CD14-positive monocyte (primary cell): Measurements from ENCODE around the gene CDCA7L. TPM values are rescaled to one million over a fixed set of nuclear protein-coding genes. Genes with fewer than 3 reads are reported as not detected.

Experiments used
- DNase-seq, 3 donors: peaks; one replicate each; pipeline ENCODE4 v3.0.0-alpha.2; 2011 to 2022
- H2AFZ ChIP-seq: 2 replicates; pipeline ENCODE4 v1.6.0; 2012; ENCODE audit warnings: mild to moderate bottlenecking, low read depth, low read length, inconsistent platforms; ENCODE audit not compliant: insufficient read depth, poor library complexity, severe bottlenecking
- H3K27ac ChIP-seq, 2 donors: 1 replicate in 1 of 2; 2 replicates in 1 of 2; pipeline ENCODE4 v1.5.1; 2012 to 2013; ENCODE audit warnings: low read length in 2 of 2, control low read depth in 1 of 2, inconsistent platforms in 1 of 2, low read depth in 1 of 2, mild to moderate bottlenecking in 1 of 2
- H3K27me3 ChIP-seq, 2 donors: one replicate each; pipeline versions ENCODE4 v1.6.0 to v1.6.1; 2011 to 2013; ENCODE audit warnings: low read length in 2 of 2; ENCODE audit not compliant: control insufficient read depth in 2 of 2, insufficient read depth in 2 of 2
- H3K36me3 ChIP-seq, 2 donors: replicated peaks in 1 of 2; 1 replicate in 1 of 2; 2 replicates in 1 of 2; pipeline versions ENCODE4 v1.5.1 to v1.6.1; 2012 to 2013; ENCODE audit warnings: low read length in 2 of 2, control low read depth in 1 of 2, inconsistent platforms in 1 of 2, mild to moderate bottlenecking in 1 of 2; ENCODE audit not compliant: insufficient read depth in 2 of 2, control insufficient read depth in 1 of 2
- H3K4me1 ChIP-seq, 2 donors: 1 replicate in 1 of 2; 2 replicates in 1 of 2; pipeline versions ENCODE4 v1.5.1 to v1.6.1; 2012 to 2013; ENCODE audit warnings: low read length in 2 of 2, control low read depth in 1 of 2, inconsistent platforms in 1 of 2, mild to moderate bottlenecking in 1 of 2, moderate library complexity in 1 of 2; ENCODE audit not compliant: insufficient read depth in 2 of 2, control insufficient read depth in 1 of 2
- H3K4me2 ChIP-seq: replicated peaks from 2 replicates; pipeline ENCODE3; 2012; ENCODE audit warnings: low read length, moderate library complexity, mild to moderate bottlenecking; ENCODE audit not compliant: poor library complexity, severe bottlenecking; ENCODE audit errors: extremely low read depth
- H3K4me3 ChIP-seq, 3 experiments: fragments of 200-600 bp in 1 of 3; sonication (generic) in 1 of 3; replicated peaks in 1 of 3; 1 replicate in 2 of 3; 2 replicates in 1 of 3; pipeline ENCODE4 v1.5.1; 2011 to 2013; ENCODE audit warnings: low read length in 3 of 3, mild to moderate bottlenecking in 3 of 3, control low read depth in 2 of 3, low read depth in 2 of 3, inconsistent platforms in 1 of 3, moderate library complexity in 1 of 3
- H3K79me2 ChIP-seq: 2 replicates; pipeline ENCODE4 v1.6.0; 2012; ENCODE audit warnings: mild to moderate bottlenecking, control low read depth, inconsistent platforms, low read length, moderate library complexity; ENCODE audit not compliant: insufficient read depth
- H3K9ac ChIP-seq: 2 replicates; pipeline ENCODE4 v1.6.0; 2017; ENCODE audit warnings: low read length, mild to moderate bottlenecking; ENCODE audit not compliant: insufficient read depth, poor library complexity, severe bottlenecking
- H3K9me3 ChIP-seq, 2 donors: replicated peaks in 1 of 2; 1 replicate in 1 of 2; 2 replicates in 1 of 2; pipeline versions ENCODE4 v1.5.1 to v1.6.1; 2012 to 2013; ENCODE audit warnings: low read length in 2 of 2, control low read depth in 1 of 2; ENCODE audit not compliant: control insufficient read depth in 1 of 2, insufficient read depth in 1 of 2
- H4K20me1 ChIP-seq: 2 replicates; pipeline ENCODE4 v1.6.0; 2012; ENCODE audit warnings: mild to moderate bottlenecking, low read length, control low read depth, moderate library complexity; ENCODE audit not compliant: insufficient read depth
- H3K27ac Mint-ChIP-seq, 7 donors: one replicate each; pipeline ENCODE4 v1.8.0; 2020; ENCODE audit warnings: mild to moderate bottlenecking in 7 of 7, mixed read lengths in 7 of 7, moderate library complexity in 6 of 7, inconsistent platforms in 2 of 7
- H3K27me3 Mint-ChIP-seq, 3 donors: one replicate each; pipeline ENCODE4 v1.8.0; 2021 to 2022; ENCODE audit warnings: low read depth in 3 of 3, mild to moderate bottlenecking in 3 of 3, mixed read lengths in 3 of 3, moderate library complexity in 3 of 3, inconsistent platforms in 1 of 3
- H3K36me3 Mint-ChIP-seq, 2 donors: one replicate each; pipeline ENCODE4 v1.8.0; 2020; ENCODE audit warnings: mixed read lengths in 2 of 2, inconsistent platforms in 1 of 2, mild to moderate bottlenecking in 1 of 2
- H3K4me1 Mint-ChIP-seq: one replicate; pipeline ENCODE4 v1.8.0; 2020; ENCODE audit warnings: mild to moderate bottlenecking, mixed read lengths
- H3K4me3 Mint-ChIP-seq, 2 donors: one replicate each; pipeline ENCODE4 v1.8.0; 2020; ENCODE audit warnings: mild to moderate bottlenecking in 2 of 2, mixed read lengths in 2 of 2, moderate library complexity in 1 of 2
- H3K9me3 Mint-ChIP-seq, 7 donors: one replicate each; pipeline ENCODE4 v1.8.0; 2020 to 2022; ENCODE audit warnings: mixed read lengths in 7 of 7, mild to moderate bottlenecking in 6 of 7, moderate library complexity in 6 of 7, inconsistent platforms in 2 of 7
- CTCF ChIP-seq: fragments of 200-600 bp; IDR thresholded peaks from one replicate; pipeline ENCODE4 v1.8.0; 2022; ENCODE audit warnings: antibody characterized with exemption, mild to moderate bottlenecking
- WGBS: methylation state at CpG from one replicate; pipeline ENCODE4 v1.1.5; 2013; ENCODE audit warnings: missing lambda C conversion rate; ENCODE audit not compliant: insufficient coverage; 5-methylcytosine and 5-hydroxymethylcytosine counted together
- intact Hi-C, 2 donors: fragments of 100-400 bp; cut with micrococcal nuclease; formaldehyde crosslinking; loops; one replicate each; pipeline versions ENCODE4 v1.15.0 to v1.15.1; 2023
- polyA plus RNA-seq, 3 donors: library from polyadenylated mRNA; depleted of rRNA in 1 of 3; unstranded in 2 of 3; stranded (reverse) in 1 of 3; fragments of 300-500 nt in 2 of 3; fragments of >200 nt in 1 of 3; fragmentation: Illumina TruSeq in 2 of 3; gene quantifications; 1 replicate in 2 of 3; 2 replicates in 1 of 3; pipeline ENCODE4 v1.2.3, GENCODE V29; 2012 to 2021

The CDCA7L gene
- polyA plus RNA-seq, 3 donors, result 2.5 to 4.3 (median 3.1) TPM

DNA sequence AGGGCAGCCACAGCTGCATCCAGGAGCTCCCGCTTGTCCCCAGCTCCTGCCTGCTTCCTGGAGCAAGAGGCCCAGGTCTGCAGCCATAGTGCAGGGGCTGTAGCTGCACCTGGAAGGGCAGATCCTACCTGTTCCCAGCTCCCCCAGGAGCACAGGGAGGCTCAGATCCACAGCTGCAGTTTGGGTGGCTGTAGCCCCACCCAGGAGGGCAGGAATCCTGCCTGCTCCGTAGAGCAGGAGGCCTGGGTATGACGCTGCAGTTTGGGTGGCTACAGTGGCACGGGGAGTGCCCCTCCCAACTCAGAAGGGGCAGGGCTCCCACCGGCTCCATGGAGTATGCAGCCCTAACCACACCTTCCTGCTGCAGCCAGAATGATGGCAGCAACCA, 26.7 kb upstream of the CDCA7L start:
- Histone ChIP-seq H3K27me3 (no peaks in the 10 kb centered on the region), H3K9ac (no peak overlapping the region), H4K20me1 (no peaks in the 10 kb centered on the region), H3K36me3 (no peaks in the 10 kb centered on the region), H2AFZ (peak overlapping the region; percentile 55), H3K4me1 (peaks cover 4 to 13% of the 10 kb centered on the region in 2 donors), H3K27ac (no peak overlapping the region), H3K4me3 (no peak overlapping the region), H3K4me2 (no peak overlapping the region), H3K9me3 (no peaks in the 10 kb centered on the region), H3K79me2 (no peaks in the 10 kb centered on the region)
- no peaks in the 10 kb centered on the region for H3K36me3 Mint-ChIP-seq
- no peak for TF ChIP-seq CTCF
- H3K4me1 Mint-ChIP-seq, result peaks cover 10% of the 10 kb centered on the region
- peaks cover 2 to 6% (median 4%) of the 10 kb centered on the region in 3 donors for H3K27me3 Mint-ChIP-seq
- H3K4me3 Mint-ChIP-seq, result no peak overlapping the region
- intact Hi-C loops, result no loop called here
- 21% methylated on average over 4 of the region's 5 CpGs for WGBS
- peaks cover 0 to 7% (median 0%) of the 10 kb centered on the region in 7 donors for H3K9me3 Mint-ChIP-seq
- no peak overlapping the region for H3K27ac Mint-ChIP-seq
- no peak for DNase-seq

DNA sequence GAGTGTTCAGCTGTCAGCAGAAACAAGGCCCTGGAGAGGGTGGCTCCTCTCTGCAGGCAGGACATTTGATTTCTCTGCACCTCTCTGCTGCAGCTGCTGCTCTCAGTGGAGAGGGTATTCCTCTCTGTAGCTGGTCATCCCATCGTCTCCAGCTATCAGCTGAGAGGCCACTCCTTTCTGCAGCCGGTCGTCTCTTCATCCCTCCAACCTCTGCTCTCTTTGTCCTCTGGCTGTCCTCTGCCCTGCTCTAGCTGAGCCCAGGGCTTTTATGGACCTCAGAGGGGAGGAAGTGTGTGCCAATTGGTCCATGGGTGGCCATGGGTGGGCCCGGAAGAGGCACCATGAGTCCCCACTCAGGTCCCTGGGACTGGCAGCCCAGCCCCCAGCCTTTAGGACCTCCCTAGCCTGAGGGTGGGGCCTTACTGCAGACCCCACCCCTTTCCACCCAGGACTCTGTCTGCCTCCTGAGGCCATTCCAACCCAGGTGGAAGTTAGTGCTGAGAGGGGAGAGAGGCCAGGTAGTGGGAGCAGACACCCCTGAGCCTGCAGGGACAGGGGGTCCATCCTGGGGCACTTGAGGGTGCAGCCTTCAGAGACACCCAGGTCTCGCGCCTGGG, 26.2 kb upstream of the CDCA7L start:
- no peak for TF ChIP-seq CTCF
- peak overlapping the region; percentile 55 for H2AFZ ChIP-seq
- no peak overlapping the region for H3K4me3 Mint-ChIP-seq

More for the DNA sequence above, 26.2 kb upstream of the CDCA7L start:
- Mint-ChIP-seq H3K9me3 (peaks cover 0 to 7% (median 0%) of the 10 kb centered on the region in 7 donors), H3K27me3 (peaks cover 2 to 6% (median 4%) of the 10 kb centered on the region in 3 donors), H3K27ac (no peak overlapping the region), H3K4me1 (peaks cover 11% of the 10 kb centered on the region), H3K36me3 (no peaks in the 10 kb centered on the region)
- H3K36me3 ChIP-seq, result no peaks in the 10 kb centered on the region
- H3K4me3 ChIP-seq, result no peak overlapping the region
- 83% methylated on average over 4 of the region's 6 CpGs for WGBS
- no peak overlapping the region for H3K4me2 ChIP-seq
- intact Hi-C loops, result no loop called here
- DNase-seq, result no peak
- H3K9me3 ChIP-seq, result no peaks in the 10 kb centered on the region
- H4K20me1 ChIP-seq, result no peaks in the 10 kb centered on the region
- H3K27ac ChIP-seq, result no peak overlapping the region
- peaks cover 4 to 14% of the 10 kb centered on the region in 2 donors for H3K4me1 ChIP-seq
- no peaks in the 10 kb centered on the region for H3K79me2 ChIP-seq
- no peaks in the 10 kb centered on the region for H3K27me3 ChIP-seq
- no peak overlapping the region for H3K9ac ChIP-seq
